Common myeloid progenitor, CD34-positive (primary cell): Measurements from ENCODE around the gene MEGF8.

ENCODE experiments used
- CTCF ChIA-PET: fragments of 350-600 bp; sonication (Branson Sonifier 250); formaldehyde crosslinking; loops from one replicate; lab custom pipeline; 2021; ENCODE audit warnings: antibody characterized with exemption; lab: Charles Lee
- POLR2A ChIA-PET: fragments of 350-600 bp; sonication (Branson Sonifier 250); formaldehyde crosslinking; loops from one replicate; lab custom pipeline; 2021; ENCODE audit warnings: antibody characterized with exemption; lab: Charles Lee
- DNase-seq, 3 donors: peaks; one replicate each; pipeline versions ENCODE4 v3.0.0 to v3.0.0-alpha.2; 2013
- H3K27ac ChIP-seq, 2 experiments: 1 replicate in 1 of 2; 2 replicates in 1 of 2; pipeline ENCODE4 v1.7.0; 2013; ENCODE audit warnings: inconsistent platforms in 2 of 2, low read length in 2 of 2, mild to moderate bottlenecking in 2 of 2, low read depth in 1 of 2, moderate library complexity in 1 of 2; ENCODE audit not compliant: severe bottlenecking in 2 of 2, insufficient read depth in 1 of 2, poor library complexity in 1 of 2
- H3K27me3 ChIP-seq, 5 experiments: replicated peaks in 2 of 5; 1 replicate in 3 of 5; 2 replicates in 2 of 5; pipeline versions ENCODE4 v1.6.1 to v1.7.0; 2013; ENCODE audit warnings: low read length in 4 of 5, mild to moderate bottlenecking in 2 of 5, moderate library complexity in 2 of 5, inconsistent platforms in 1 of 5; ENCODE audit not compliant: insufficient read depth in 5 of 5, control insufficient read depth in 4 of 5
- H3K36me3 ChIP-seq, 4 experiments: 1 replicate in 2 of 4; 2 replicates in 2 of 4; pipeline versions ENCODE4 v1.6.1 to v1.7.0; 2013; ENCODE audit warnings: low read length in 3 of 4, control low read depth in 1 of 4, mild to moderate bottlenecking in 1 of 4; ENCODE audit not compliant: control insufficient read depth in 4 of 4, insufficient read depth in 4 of 4
- H3K4me1 ChIP-seq, 4 experiments: 1 replicate in 3 of 4; 2 replicates in 1 of 4; pipeline versions ENCODE4 v1.6.1 to v1.7.1; 2013; ENCODE audit warnings: low read length in 3 of 4, mild to moderate bottlenecking in 3 of 4, control low read depth in 1 of 4, inconsistent platforms in 1 of 4, moderate library complexity in 1 of 4; ENCODE audit not compliant: control insufficient read depth in 4 of 4, insufficient read depth in 4 of 4; ENCODE audit errors: control extremely low read depth in 1 of 4
- H3K4me3 ChIP-seq, 7 experiments: 1 replicate in 4 of 7; 2 replicates in 3 of 7; pipeline versions ENCODE4 v1.5.1 to v1.7.0; 2013; ENCODE audit warnings: mild to moderate bottlenecking in 7 of 7, low read length in 6 of 7, moderate library complexity in 6 of 7, inconsistent platforms in 2 of 7, low read depth in 2 of 7, control low read depth in 1 of 7; ENCODE audit not compliant: insufficient read depth in 4 of 7, control insufficient read depth in 1 of 7; ENCODE audit errors: extremely low read depth in 1 of 7
- H3K9me3 ChIP-seq, 5 experiments: 1 replicate in 4 of 5; 2 replicates in 1 of 5; pipeline versions ENCODE4 v1.6.1 to v1.7.1; 2013; ENCODE audit warnings: low read length in 4 of 5, mild to moderate bottlenecking in 2 of 5, inconsistent platforms in 1 of 5, low read depth in 1 of 5, moderate library complexity in 1 of 5; ENCODE audit not compliant: control insufficient read depth in 4 of 5, insufficient read depth in 2 of 5; ENCODE audit errors: control extremely low read depth in 1 of 5
- WGBS: methylation state at CpG from one replicate; pipeline ENCODE4 v1.1.5; 2013; ENCODE audit not compliant: insufficient coverage; 5-methylcytosine and 5-hydroxymethylcytosine counted together

MEGF8 gene

GRCh38 chr19:42401365-42402303 lies 76.2 kb downstream of the MEGF8 start:
- Histone ChIP-seq H3K9me3 (no peaks in the 10 kb centered on the region), H3K36me3 (peaks cover 0 to 8% (median 3%) of the 10 kb centered on the region in 4 experiments), H3K4me3 (peak overlapping the region; percentile 12 to 88 (median 65)), H3K27me3 (no peaks in the 10 kb centered on the region), H3K27ac (no peak overlapping the region), H3K4me1 (peaks cover 0 to 30% (median 22%) of the 10 kb centered on the region in 4 experiments)
- ChIA-PET CTCF (interaction anchor here (0.6 to 2.2 kb wide), 9 partner anchors 9 to 293 kb away, joined by 3 to 16 read pairs (median 7); no protein-coding TSS in a partner anchor), POLR2A (no interaction called here)
- peak; percentile 81 to 91 (median 86) for DNase-seq
- 0% methylated on average over 64 of the region's 80 CpGs for whole genome bisulfite sequencing

GRCh38 chr19:42402376-42403116 lies 77.1 kb downstream of the MEGF8 start:
- H3K27ac ChIP-seq = no peak overlapping the region
- H3K27me3 ChIP-seq = no peaks in the 10 kb centered on the region
- WGBS = 78% methylated on average over 30 of the region's 34 CpGs
- no peak for DNase-seq
- ChIA-PET POLR2A (no interaction called here), CTCF (interaction anchor here (0.6 kb wide), 1 partner anchor 59 kb away, joined by 4 read pairs; no protein-coding TSS in a partner anchor)
- peaks cover 0 to 14% (median 10%) of the 10 kb centered on the region in 4 experiments for H3K36me3 ChIP-seq
- peak overlapping the region in 5 of 7 experiments; percentile 62 to 88 (median 72) for H3K4me3 ChIP-seq
- H3K9me3 ChIP-seq = no peaks in the 10 kb centered on the region
- H3K4me1 ChIP-seq = peaks cover 0 to 23% (median 16%) of the 10 kb centered on the region in 4 experiments

GRCh38 chr19:42403586-42403985 lies 78.2 kb downstream of the MEGF8 start:
- Histone ChIP-seq H3K36me3 (peaks cover 0 to 19% (median 14%) of the 10 kb centered on the region in 4 experiments), H3K9me3 (no peaks in the 10 kb centered on the region), H3K27ac (no peak overlapping the region), H3K4me1 (peaks cover 0 to 18% (median 12%) of the 10 kb centered on the region in 4 experiments), H3K4me3 (no peak overlapping the region), H3K27me3 (no peaks in the 10 kb centered on the region)
- DNase-seq = no peak
- POLR2A ChIA-PET = interaction anchor here (0.9 kb wide), 1 partner anchor 7 kb away, joined by 3 read pairs; no protein-coding TSS in a partner anchor
- CTCF ChIA-PET = no interaction called here
- WGBS = 96% methylated on average over 10 of the region's 10 CpGs

- H3K4me3 ChIP-seq = no peak overlapping the region
- DNase-seq = no peak
- H3K4me1 ChIP-seq = peaks cover 0 to 12% (median 10%) of the 10 kb centered on the region in 4 experiments
- 100% methylated on average over 11 of the region's 11 CpGs for WGBS
- no peak overlapping the region for H3K27ac ChIP-seq
- POLR2A ChIA-PET = no interaction called here
- H3K9me3 ChIP-seq = no peaks in the 10 kb centered on the region
- H3K27me3 ChIP-seq = no peaks in the 10 kb centered on the region
- CTCF ChIA-PET = interaction anchor here (1.3 kb wide), 1 partner anchor 14 kb away, joined by 5 read pairs; no protein-coding TSS in a partner anchor
- H3K36me3 ChIP-seq = peaks cover 0 to 29% (median 14%) of the 10 kb centered on the region in 4 experiments
These were observed 80.7 kb downstream of the MEGF8 start for GRCh38 chr19:42406111-42406510.

- no peak for DNase-seq
- ChIA-PET POLR2A (no interaction called here), CTCF (interaction anchor here (0.8 to 1.3 kb wide), 4 partner anchors 10 to 26 kb away, joined by 3 to 5 read pairs (median 4); no protein-coding TSS in a partner anchor)
- 98% methylated on average over 22 of the region's 30 CpGs for WGBS
- H3K27ac ChIP-seq = no peak overlapping the region
- H3K4me3 ChIP-seq = no peak overlapping the region
- H3K4me1 ChIP-seq = peaks cover 0 to 4% (median 2%) of the 10 kb centered on the region in 4 experiments
- H3K9me3 ChIP-seq = no peaks in the 10 kb centered on the region
- H3K36me3 ChIP-seq = peaks cover 0 to 29% (median 14%) of the 10 kb centered on the region in 4 experiments
- H3K27me3 ChIP-seq = no peaks in the 10 kb centered on the region
These were observed 81.8 kb downstream of the MEGF8 start for GRCh38 chr19:42407085-42407815.

DNA sequence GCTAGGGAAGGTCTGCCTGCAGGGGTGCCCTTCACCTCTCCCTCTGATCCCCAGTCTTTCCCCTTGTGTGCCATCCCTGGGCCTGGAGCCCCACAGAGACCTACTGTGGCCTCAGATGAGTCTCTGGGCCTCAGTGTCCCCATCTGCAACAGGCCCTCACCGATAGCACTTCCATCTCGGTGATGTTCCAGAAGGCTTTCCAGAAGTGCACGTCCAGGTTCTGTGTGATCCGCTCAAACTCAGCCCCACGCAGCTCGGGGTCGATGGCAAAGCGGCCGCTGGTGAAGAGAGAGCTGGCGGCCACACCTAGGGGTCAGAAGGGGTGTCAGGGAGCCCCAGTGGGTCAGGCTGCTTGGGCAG lies 82.4 kb downstream of the MEGF8 start:
- DNase-seq = no peak
- ChIA-PET CTCF (no interaction called here), POLR2A (no interaction called here)
- Histone ChIP-seq H3K4me3 (no peak overlapping the region), H3K27ac (no peak overlapping the region), H3K4me1 (no peaks in the 10 kb centered on the region), H3K36me3 (peaks cover 0 to 29% (median 14%) of the 10 kb centered on the region in 4 experiments), H3K9me3 (no peaks in the 10 kb centered on the region), H3K27me3 (no peaks in the 10 kb centered on the region)
- 98% methylated on average over 10 of the region's 10 CpGs for WGBS
